ENCODE results near the gene NR2C2.

Gene NR2C2

GRCh38 chr3:14920536-14920935 is 26.8 kb upstream of the NR2C2 start:
- peak in 2 of 10 donors; percentile 5 to 28 for DNase-seq
- intact Hi-C loops (cut with DNase I), result loop anchor here (2.0 to 10.0 kb wide), 3 partner anchors 134 to 716 kb away; no protein-coding TSS in a partner anchor

GRCh38 chr3:14921034-14921616 is 26.3 kb upstream of the NR2C2 start:
- intact Hi-C loops (cut with DNase I), result loop anchor here (1.0 to 10.0 kb wide), 4 partner anchors 134 to 716 kb away; no protein-coding TSS in a partner anchor
- DNase-seq, result peak; percentile 65 to 98 (median 87)

- peak in 1 of 10 donors; percentile 64 for DNase-seq
- intact Hi-C loops (cut with DNase I), result loop anchor here (1.0 to 10.0 kb wide), 4 partner anchors 133 to 717 kb away; no protein-coding TSS in a partner anchor
Observed at GRCh38 chr3:14921811-14922705, 25.3 kb upstream of the NR2C2 start.

GRCh38 chr3:14922863-14923262 is 24.5 kb upstream of the NR2C2 start:
- DNase-seq, result no peak
- intact Hi-C loops (cut with DNase I), result loop anchor here (10.0 kb wide), 2 partner anchors 132 to 718 kb away; no protein-coding TSS in a partner anchor

- intact Hi-C loops (cut with DNase I), result loop anchor here (10.0 kb wide), 2 partner anchors 131 to 719 kb away; no protein-coding TSS in a partner anchor
- DNase-seq, result no peak
Observed at GRCh38 chr3:14923476-14923875, 23.9 kb upstream of the NR2C2 start.

GRCh38 chr3:14925729-14926591 is 21.4 kb upstream of the NR2C2 start:
- DNase-seq, result peak in 1 of 10 donors; percentile 32
- intact Hi-C loops (cut with DNase I), result loop anchor here (10.0 kb wide), 2 partner anchors 129 to 721 kb away; no protein-coding TSS in a partner anchor

GRCh38 chr3:14926592-14926991 is 20.8 kb upstream of the NR2C2 start:
- no peak for DNase-seq

GRCh38 chr3:14927308-14927707 is 20.1 kb upstream of the NR2C2 start:
- DNase-seq, result no peak
- intact Hi-C loops (cut with DNase I), result loop anchor here (10.0 kb wide), 2 partner anchors 127 to 723 kb away; no protein-coding TSS in a partner anchor

More at GRCh38 chr3:14926592-14926991, 20.8 kb upstream of the NR2C2 start:
- intact Hi-C loops (cut with DNase I), result loop anchor here (10.0 kb wide), 2 partner anchors 128 to 722 kb away; no protein-coding TSS in a partner anchor

- DNase-seq, result no peak
- intact Hi-C loops (cut with DNase I), result loop anchor here (10.0 kb wide), 2 partner anchors 125 to 725 kb away; no protein-coding TSS in a partner anchor
Observed at GRCh38 chr3:14929310-14930074, 17.9 kb upstream of the NR2C2 start.

GRCh38 chr3:14933820-14934425 is 13.5 kb upstream of the NR2C2 start:
- intact Hi-C loops (cut with DNase I), result no loop called here

GRCh38 chr3:14935592-14936345 is 11.6 kb upstream of the NR2C2 start:
- no peak for DNase-seq
- intact Hi-C loops (cut with DNase I), result no loop called here

More at GRCh38 chr3:14933820-14934425, 13.5 kb upstream of the NR2C2 start:
- DNase-seq, result peak in 1 of 10 donors; percentile 15

- no peak for DNase-seq
- intact Hi-C loops (cut with DNase I), result no loop called here
Observed at GRCh38 chr3:14938954-14939353, 8.4 kb upstream of the NR2C2 start.

GRCh38 chr3:14941871-14942270 is 5.5 kb upstream of the NR2C2 start:
- intact Hi-C loops (cut with DNase I), result no loop called here
- DNase-seq, result no peak

GRCh38 chr3:14943042-14943441 is 4.3 kb upstream of the NR2C2 start:
- DNase-seq, result no peak
- intact Hi-C loops (cut with DNase I), result no loop called here

GRCh38 chr3:14946236-14946635 is 1.1 kb upstream of the NR2C2 start:
- intact Hi-C loops (cut with DNase I), result loop anchor here (5.0 kb wide), 1 partner anchor 151 kb away; the partner anchor contains the start of gene RBSN
- DNase-seq, result no peak

- intact Hi-C loops (cut with DNase I), result loop anchor here (5.0 kb wide), 1 partner anchor 151 kb away; the partner anchor contains the start of gene RBSN
- no peak for DNase-seq
Observed at GRCh38 chr3:14946739-14947099, 664 bp upstream of the NR2C2 start.

GRCh38 chr3:14947886-14948608 is 664 bp downstream of the NR2C2 start:
- intact Hi-C loops (cut with DNase I), result loop anchor here (5.0 kb wide), 1 partner anchor 149 kb away; the partner anchor contains the start of gene RBSN
- peak; percentile 97 to 100 (median 99) for DNase-seq
